Right lobe of liver (tissue), 6 donors: ENCODE results near the gene ARL4D. TPM values are rescaled to one million over a fixed set of nuclear protein-coding genes. Genes with fewer than 3 reads are reported as not detected.

Experiments
- ATAC-seq, 4 donors: fragments of 200-7000 bp; cut with Tn5 transposase; one replicate each; pipeline ENCODE4 v1.9.1; 2020; ENCODE audit warnings: mild to moderate bottlenecking in 4 of 4, moderate library complexity in 4 of 4
- DNase-seq, 3 donors: peaks; one replicate each; pipeline ENCODE4 v3.0.0-alpha.2; 2020
- H3K27ac ChIP-seq, 3 donors: fragments of 200-600 bp; one replicate each; pipeline ENCODE4 v1.8.0; 2022
- H3K27me3 ChIP-seq, 2 donors: fragments of 200-600 bp; one replicate each; pipeline ENCODE4 v1.8.0; 2022
- H3K36me3 ChIP-seq, 4 donors: fragments of 200-600 bp; sonication (generic) in 1 of 4; one replicate each; pipeline versions ENCODE4 v1.5.1 to v1.8.0; 2017 to 2022; ENCODE audit warnings: control low read depth in 1 of 4
- H3K4me1 ChIP-seq, 4 donors: fragments of 200-600 bp; sonication (generic) in 1 of 4; one replicate each; pipeline versions ENCODE4 v1.5.1 to v1.8.0; 2017 to 2022; ENCODE audit warnings: control low read depth in 1 of 4
- H3K4me3 ChIP-seq, 3 donors: fragments of 200-600 bp; one replicate each; pipeline ENCODE4 v1.8.0; 2022
- H3K9me3 ChIP-seq, 4 donors: fragments of 200-600 bp; sonication (generic) in 1 of 4; one replicate each; pipeline versions ENCODE4 v1.5.1 to v1.8.0; 2017 to 2022; ENCODE audit warnings: control low read depth in 1 of 4
- CTCF ChIP-seq, 4 donors: fragments of 200-600 bp in 3 of 4; fragments of 450-650 bp in 1 of 4; IDR thresholded peaks; one replicate each; pipeline versions ENCODE4 v1.5.1 to v1.8.0; 2016 to 2022; ENCODE audit warnings: antibody characterized with exemption in 4 of 4, mild to moderate bottlenecking in 2 of 4
- POLR2A ChIP-seq: fragments of 450-650 bp; IDR thresholded peaks from one replicate; pipeline ENCODE4 v1.6.1; 2017; ENCODE audit warnings: antibody characterized with exemption, mild to moderate bottlenecking
- WGBS: methylation state at CpG from one replicate; pipeline ENCODE4 v1.1.6; 2018; ENCODE audit warnings: low coverage, low lambda C conversion rate; ENCODE audit not compliant: insufficient coverage; ENCODE audit errors: missing lambda C conversion rate; 5-methylcytosine and 5-hydroxymethylcytosine counted together
- intact Hi-C, 2 donors: fragments of 100-400 bp; cut with DNase I; formaldehyde crosslinking; loops; one replicate each; pipeline versions ENCODE4 v1.11.2 to v1.14.1; 2022
- microRNA counts: library from miRNA; unstranded; fragments of <30 nt; microRNA quantifications from one replicate; lab custom pipeline; 2016
- small RNA-seq, 2 experiments: library from RNA; depleted of rRNA; stranded (forward); fragments of <200 nt; gene quantifications; one replicate each; pipeline ENCODE3, GENCODE V24; 2016
- total RNA-seq, 6 experiments: library from RNA; depleted of rRNA in 2 of 6; stranded (reverse); fragments of >200 nt in 2 of 6; fragmentation: NEBNext Ultra II Directional in 3 of 6; extraction: Animal tissue kit (Norgen Biotek cat#: 25700) in 3 of 6; gene quantifications; one replicate each; pipeline versions ENCODE4 v1.1.0 to v1.2.4, GENCODE V29; 2016 to 2023
- donor health status: DM: no; HTN: yes; CAD: no.
- donor health status: DM: no; HTN: no; CAD: no.
- donor health status: DM: no; HTN: no; CAD: no.
- donor health status: DM: no; HTN: yes; CAD: no.
- donor health status: DM: no; HTN: yes; CAD: no.

ARL4D gene
- total RNA-seq, 6 experiments from 2014 or later, result 10.9 to 31.8 (median 13.2) TPM

GRCh38 chr17:43445009-43445589 is 46.3 kb downstream of the ARL4D start:
- TF ChIP-seq POLR2A (no peak), CTCF (IDR thresholded peaks at IDR 0.05) (no peak)
- DNase-seq, result no peak
- intact Hi-C loops, result no loop called here
- H3K36me3 ChIP-seq, result no peaks in the 10 kb centered on the region
- peaks cover 0 to 39% (median 7%) of the 10 kb centered on the region in 4 donors for H3K4me1 ChIP-seq
- WGBS, result 14% methylated on average over 5 of the region's 5 CpGs
- H3K9me3 ChIP-seq, result no peaks in the 10 kb centered on the region
- no peak overlapping the region for H3K4me3 ChIP-seq
- ATAC-seq, result peak; percentile 16 to 55 (median 42)
- no peaks in the 10 kb centered on the region for H3K27me3 ChIP-seq
- peak overlapping the region in 2 of 3 donors; percentile 18 to 58 for H3K27ac ChIP-seq

GRCh38 chr17:43446773-43447172 is 48.0 kb downstream of the ARL4D start:
- H3K36me3 ChIP-seq, result no peaks in the 10 kb centered on the region
- ATAC-seq (no peak), DNase-seq (no peak)
- no peaks in the 10 kb centered on the region for H3K27me3 ChIP-seq
- H3K9me3 ChIP-seq, result no peaks in the 10 kb centered on the region
- no peak overlapping the region for H3K4me3 ChIP-seq
- 82% methylated on average over 5 of the region's 5 CpGs for WGBS
- intact Hi-C loops, result no loop called here
- H3K27ac ChIP-seq, result no peak overlapping the region
- no peak for TF ChIP-seq POLR2A
- no peak for TF ChIP-seq CTCF (IDR thresholded peaks at IDR 0.05)
- peaks cover 0 to 50% (median 11%) of the 10 kb centered on the region in 4 donors for H3K4me1 ChIP-seq

GRCh38 chr17:43448720-43449469 is 50.1 kb downstream of the ARL4D start:
- DNase-seq (no peak), ATAC-seq (peak; percentile 6 to 21 (median 7))
- Histone ChIP-seq H3K36me3 (no peaks in the 10 kb centered on the region), H3K27me3 (no peaks in the 10 kb centered on the region), H3K27ac (peak overlapping the region; percentile 44 to 83 (median 74)), H3K4me3 (peak overlapping the region in 1 of 3 donors; percentile 19), H3K9me3 (no peaks in the 10 kb centered on the region), H3K4me1 (peaks cover 0 to 58% (median 15%) of the 10 kb centered on the region in 4 donors)
- intact Hi-C loops, result no loop called here
- TF ChIP-seq POLR2A (no peak), CTCF (IDR thresholded peaks at IDR 0.05) (no peak)
- WGBS, result 32% methylated on average over 6 of the region's 7 CpGs

GRCh38 chr17:43449470-43450248 is 50.9 kb downstream of the ARL4D start:
- peaks cover 0 to 58% (median 18%) of the 10 kb centered on the region in 4 donors for H3K4me1 ChIP-seq
- 31% methylated on average over 8 of the region's 8 CpGs for WGBS
- H3K4me3 ChIP-seq, result peak overlapping the region in 1 of 3 donors; percentile 19
- intact Hi-C loops, result no loop called here
- ATAC-seq, result peak; percentile 74 to 83 (median 82)
- H3K9me3 ChIP-seq, result no peaks in the 10 kb centered on the region
- H3K36me3 ChIP-seq, result no peaks in the 10 kb centered on the region
- TF ChIP-seq POLR2A (peak; percentile 48), CTCF (IDR thresholded peaks at IDR 0.05) (no peak)
- peak; percentile 37 to 76 (median 64) for DNase-seq
- H3K27ac ChIP-seq, result peak overlapping the region; percentile 66 to 83 (median 77)
- H3K27me3 ChIP-seq, result no peaks in the 10 kb centered on the region

MicroRNAs encoded within 50 kb of the gene (microRNA counts, 767-probe panel; counts per million panel counts)
- microRNA hsa-miR-2117 (lab: Ali Mortazavi, UCI), result 237 counts per million

Small RNA genes within 50 kb of the gene (small RNA-seq; reads per million reads assigned to genes)
- gene RNU6-1137P (0 reads per million in 2 experiments), gene RNU6-406P (0 reads per million in 2 experiments), gene RNU6-470P (0 reads per million in 2 experiments)

Other genes starting within 250 kb of the ARL4D start
- 10 to 100 TPM; 34.7 to 71.0 (median 49.2) TPM for gene NBR1, start 227.8 kb upstream of the ARL4D start, total RNA-seq
- gene TMEM106A, start 187.1 kb upstream of the ARL4D start, total RNA-seq, result 1 to 10 TPM; 3.1 to 8.4 (median 4.5) TPM
- not detected for gene CCDC200, start 170.4 kb upstream of the ARL4D start, total RNA-seq
- 1,000 to 10,000 TPM in 3 of 6 experiments, 100 to 1,000 TPM in 1, not detected in 2; 626 to 4,576 (median 3,287) TPM for gene RNU2-1, start 165.0 kb upstream of the ARL4D start, total RNA-seq
- 10 to 100 TPM; 14.1 to 18.6 (median 17.5) TPM for gene DHX8, start 85.0 kb downstream of the ARL4D start, total RNA-seq
- gene ETV4, start 147.3 kb downstream of the ARL4D start, total RNA-seq, result 1 to 10 TPM in 1 of 6 experiments, under 1 TPM in 4, not detected in 1; 0.42 to 1.4 (median 0.80) TPM